Activated T-helper 1 cell treated with anti-CD3 and anti-CD28 coated beads, Interleukin-12 subunit alpha, Interleukin-12 subunit beta, Interleukin-2, Interleukin-4 antibody, amounts not matched to agents 30 ng/mL and 10 ng/mL and 1 ng/mL, durations not matched to agents 14 hours and 24 hours and 36 hours (primary cell): ENCODE results near the gene ACSS3. TPM values are rescaled to one million over a fixed set of nuclear protein-coding genes. Genes with fewer than 3 reads are reported as not detected.

Experiments used
- DNase-seq: peaks from one replicate; pipeline ENCODE4 v3.0.0; 2021; ENCODE audit warnings: low spot score
- H3K27ac Mint-ChIP-seq: one replicate; pipeline ENCODE4 v1.8.0; 2021; ENCODE audit warnings: mild to moderate bottlenecking, mixed read lengths
- H3K27me3 Mint-ChIP-seq: one replicate; pipeline ENCODE4 v1.8.0; 2022; ENCODE audit warnings: mild to moderate bottlenecking, moderate library complexity, mixed read lengths; ENCODE audit not compliant: insufficient read depth
- H3K36me3 Mint-ChIP-seq: one replicate; pipeline ENCODE4 v1.8.0; 2021; ENCODE audit warnings: low read depth, mixed read lengths
- H3K4me1 Mint-ChIP-seq: one replicate; pipeline ENCODE4 v1.8.0; 2021; ENCODE audit warnings: low read depth, mixed read lengths
- H3K4me3 Mint-ChIP-seq: one replicate; pipeline ENCODE4 v1.8.0; 2021; ENCODE audit warnings: mild to moderate bottlenecking, moderate library complexity, mixed read lengths
- H3K9me3 Mint-ChIP-seq: one replicate; pipeline ENCODE4 v1.8.0; 2021; ENCODE audit warnings: mixed read lengths
- intact Hi-C: fragments of 100-400 bp; cut with micrococcal nuclease; formaldehyde crosslinking; loops from one replicate; pipeline ENCODE4 v1.15.1; 2024
- total RNA-seq: library from RNA; stranded (reverse); gene quantifications from 2 replicates; pipeline ENCODE4 v1.2.3, GENCODE V29; 2022

Gene ACSS3
- total RNA-seq, 1 donor from 2014 or later: not detected

DNA sequence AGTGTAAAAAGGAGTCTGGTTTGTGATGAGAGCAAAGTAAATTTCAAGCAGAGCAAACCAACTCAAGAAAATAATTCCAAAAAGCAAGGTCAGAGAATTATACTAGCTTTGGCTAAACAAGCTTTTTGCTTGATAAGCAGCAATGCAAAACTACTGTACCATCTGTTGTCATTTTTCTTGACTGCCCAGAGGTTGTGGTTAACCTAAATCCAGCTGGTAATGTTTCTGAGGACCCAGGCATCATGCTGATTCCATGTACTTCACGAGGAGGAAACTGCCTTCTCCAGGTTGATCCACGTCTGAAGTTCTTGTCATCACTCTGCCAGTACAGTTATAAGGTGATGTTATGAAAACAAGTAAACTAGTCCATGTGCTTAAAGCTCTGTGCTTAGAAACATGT lies 185.2 kb downstream of the ACSS3 start:
- Mint-ChIP-seq H3K36me3 (no peaks in the 10 kb centered on the region), H3K27ac (no peak overlapping the region), H3K27me3 (no peaks in the 10 kb centered on the region), H3K9me3 (peaks cover 3% of the 10 kb centered on the region), H3K4me3 (no peak overlapping the region), H3K4me1 (no peaks in the 10 kb centered on the region)
- no peak for DNase-seq
- intact Hi-C loops: no loop called here

DNA sequence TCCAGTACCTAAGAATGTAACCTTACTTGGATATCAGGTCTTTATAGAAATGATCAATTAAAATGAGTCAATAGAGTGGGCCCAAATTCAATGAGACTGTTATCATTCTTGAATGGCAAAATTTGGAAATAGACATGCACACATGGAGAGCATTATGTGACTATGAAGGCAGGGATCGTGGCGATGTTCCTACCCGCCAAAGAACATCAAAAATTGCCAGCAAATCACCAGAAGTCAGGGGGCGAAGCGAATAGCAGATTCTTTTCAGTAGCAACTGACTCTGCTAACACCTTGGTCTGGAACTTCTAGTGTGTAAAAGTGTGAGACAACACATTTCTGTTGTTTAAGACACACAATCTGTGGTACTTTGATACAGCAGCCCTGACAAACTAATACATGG lies 192.5 kb downstream of the ACSS3 start:
- Mint-ChIP-seq H3K4me3 (no peak overlapping the region), H3K9me3 (no peaks in the 10 kb centered on the region), H3K36me3 (no peaks in the 10 kb centered on the region), H3K27me3 (no peaks in the 10 kb centered on the region), H3K4me1 (no peaks in the 10 kb centered on the region), H3K27ac (no peak overlapping the region)
- intact Hi-C loops: no loop called here
- DNase-seq: no peak

DNA sequence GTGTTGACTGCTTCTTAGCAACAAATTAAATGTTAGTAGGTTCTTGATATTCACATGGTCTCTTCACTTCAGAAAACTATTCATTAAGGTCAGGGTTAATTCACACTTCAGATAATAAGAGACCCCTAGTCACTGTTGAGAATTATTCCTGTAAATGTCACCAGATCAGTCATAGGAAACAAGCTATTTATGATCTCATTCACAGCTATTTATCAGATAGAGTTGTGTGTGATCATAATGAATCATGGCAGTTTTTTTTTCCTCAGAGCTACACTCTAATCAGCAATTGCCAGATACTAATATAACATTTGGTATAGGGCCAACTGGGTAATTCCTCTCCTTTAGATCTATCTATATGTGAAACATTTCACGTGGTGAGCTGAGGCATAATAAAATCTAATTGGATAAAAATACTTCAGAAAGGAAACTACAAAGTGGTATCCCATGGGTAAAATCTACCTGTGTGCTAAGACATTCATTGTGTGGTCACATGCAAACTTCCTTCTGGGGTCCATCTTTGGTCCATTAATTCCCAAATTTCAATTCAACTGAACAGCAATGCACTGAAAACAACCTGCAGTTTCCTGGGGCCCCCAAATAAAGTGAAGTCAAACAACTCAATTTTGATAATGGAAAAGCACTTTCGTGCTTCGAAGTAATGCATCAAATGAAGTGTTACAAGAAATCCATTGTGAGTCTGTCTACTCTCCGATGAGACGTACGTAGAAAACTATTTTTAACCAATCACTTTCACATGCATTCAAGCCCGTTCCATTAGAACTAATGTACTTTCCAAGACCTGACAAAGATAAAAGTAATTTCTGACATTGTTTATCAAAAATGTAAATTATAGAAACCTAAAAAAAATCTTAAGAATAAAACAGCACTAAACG lies 197.0 kb downstream of the ACSS3 start:
- H3K27me3 Mint-ChIP-seq: no peaks in the 10 kb centered on the region
- no peaks in the 10 kb centered on the region for H3K36me3 Mint-ChIP-seq
- no peak overlapping the region for H3K4me3 Mint-ChIP-seq
- no peaks in the 10 kb centered on the region for H3K4me1 Mint-ChIP-seq
- H3K27ac Mint-ChIP-seq: no peak overlapping the region
- no peak for DNase-seq
- H3K9me3 Mint-ChIP-seq: no peaks in the 10 kb centered on the region
- intact Hi-C loops: no loop called here

DNA sequence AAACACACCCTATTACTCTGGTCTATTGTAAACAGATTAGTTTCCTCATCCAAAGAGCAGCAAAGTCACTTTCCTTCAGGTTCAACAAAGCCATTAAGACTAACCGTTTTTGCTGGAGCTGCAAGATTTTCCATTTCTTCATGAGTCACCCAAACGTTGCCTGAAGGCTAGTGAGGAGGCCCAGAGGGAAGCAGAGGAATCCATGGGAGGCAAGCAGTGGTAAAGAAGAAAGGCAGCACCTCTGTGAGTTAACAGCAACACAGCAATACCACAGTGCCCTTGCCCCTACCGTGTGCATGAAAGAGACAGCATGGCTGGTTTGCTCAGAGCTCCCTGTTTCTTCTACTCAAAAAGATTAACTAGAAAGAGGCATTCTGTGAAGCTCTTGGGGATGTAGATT lies 206.3 kb downstream of the ACSS3 start:
- Mint-ChIP-seq H3K36me3 (no peaks in the 10 kb centered on the region), H3K27ac (no peak overlapping the region), H3K27me3 (no peaks in the 10 kb centered on the region), H3K4me3 (no peak overlapping the region), H3K9me3 (no peaks in the 10 kb centered on the region), H3K4me1 (no peaks in the 10 kb centered on the region)
- intact Hi-C loops: no loop called here
- DNase-seq: no peak

DNA sequence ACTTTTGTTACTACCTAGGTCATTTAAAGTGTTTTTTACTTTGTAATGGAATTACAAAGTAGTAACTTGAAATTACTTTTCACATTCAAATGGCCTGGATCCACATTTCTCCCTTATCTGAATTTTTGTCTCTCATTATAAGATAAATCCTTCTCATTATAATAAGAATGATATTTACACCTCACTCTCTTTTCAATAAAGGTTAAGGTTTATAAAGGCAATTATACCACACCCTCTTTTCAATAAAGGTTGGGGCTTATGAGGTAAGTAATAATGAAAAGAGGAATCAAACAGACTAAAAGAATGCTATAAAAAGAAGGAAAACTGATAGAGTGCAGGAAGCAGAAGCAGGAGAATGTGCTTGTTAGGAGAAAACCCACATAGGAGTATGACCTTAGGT lies 210.8 kb downstream of the ACSS3 start:
- H3K9me3 Mint-ChIP-seq: no peaks in the 10 kb centered on the region
- intact Hi-C loops: no loop called here

DNA sequence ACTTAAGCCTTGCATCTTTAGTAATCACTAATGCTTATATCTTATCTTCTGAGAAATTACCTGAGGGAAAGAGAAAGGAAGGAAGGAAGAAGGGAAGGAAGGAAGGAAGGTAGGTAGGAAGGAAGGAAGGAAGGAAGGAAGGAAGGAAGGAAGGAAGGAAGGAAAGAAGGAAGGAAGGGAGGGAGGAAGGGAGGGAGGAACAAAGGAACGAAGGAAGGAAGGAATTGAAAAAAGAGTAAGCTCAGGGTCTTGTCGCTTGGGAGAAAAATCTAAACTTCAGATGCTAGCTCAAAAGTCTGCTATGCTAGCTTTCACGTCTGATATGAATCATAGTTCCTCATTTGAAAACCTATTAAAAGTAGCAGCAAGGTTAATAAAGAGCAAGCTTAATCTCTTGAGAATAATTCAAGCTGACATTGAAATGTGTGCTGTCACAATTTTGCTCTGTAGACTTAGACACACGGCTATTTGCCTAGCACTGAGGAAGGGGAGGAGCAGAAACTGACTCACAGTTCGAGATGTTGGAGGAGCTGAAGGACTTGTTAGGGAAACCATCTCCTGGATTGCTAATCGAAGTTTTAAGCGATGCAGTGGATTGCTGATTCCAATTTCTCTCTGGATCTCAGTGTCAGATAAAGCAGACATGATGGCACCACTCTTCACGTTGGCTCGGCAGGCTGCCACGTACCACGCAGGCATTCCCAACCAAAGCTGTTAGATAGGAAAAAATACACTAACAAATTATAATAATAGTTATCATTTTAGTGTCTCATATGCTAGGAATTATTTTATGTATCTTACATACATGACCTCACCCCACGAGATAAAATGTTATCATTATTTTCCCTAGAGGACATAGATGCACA lies 216.7 kb downstream of the ACSS3 start:
- no peaks in the 10 kb centered on the region for H3K36me3 Mint-ChIP-seq
- intact Hi-C loops: no loop called here
- H3K27me3 Mint-ChIP-seq: no peaks in the 10 kb centered on the region
- no peak overlapping the region for H3K27ac Mint-ChIP-seq
- no peak for DNase-seq
- no peak overlapping the region for H3K4me3 Mint-ChIP-seq
- no peaks in the 10 kb centered on the region for H3K9me3 Mint-ChIP-seq
- no peaks in the 10 kb centered on the region for H3K4me1 Mint-ChIP-seq

More for the DNA sequence above, 210.8 kb downstream of the ACSS3 start:
- Mint-ChIP-seq H3K36me3 (no peaks in the 10 kb centered on the region), H3K27ac (no peak overlapping the region), H3K27me3 (no peaks in the 10 kb centered on the region), H3K4me3 (no peak overlapping the region), H3K4me1 (no peaks in the 10 kb centered on the region)
- no peak for DNase-seq

DNA sequence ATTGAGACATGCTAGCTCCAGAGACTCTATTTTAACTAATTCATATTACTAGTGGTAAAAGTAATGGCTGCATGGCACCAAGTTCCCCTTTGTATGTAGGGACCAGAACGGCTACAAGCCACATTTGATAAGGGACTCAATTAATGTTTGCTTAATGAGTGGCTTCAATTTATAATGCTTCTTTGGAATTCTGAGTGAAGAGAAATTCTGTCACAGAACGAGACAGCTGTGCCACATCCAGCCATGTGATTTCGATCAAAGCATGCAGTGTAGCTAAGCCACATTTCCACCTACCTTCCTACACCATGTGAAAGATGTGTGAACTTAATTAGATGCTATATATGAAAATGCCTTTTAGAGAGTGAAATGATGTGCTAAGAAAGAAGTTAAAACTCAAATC lies 217.4 kb downstream of the ACSS3 start:
- no peak for DNase-seq
- H3K36me3 Mint-ChIP-seq: no peaks in the 10 kb centered on the region
- H3K27ac Mint-ChIP-seq: no peak overlapping the region
- no peak overlapping the region for H3K4me3 Mint-ChIP-seq
- intact Hi-C loops: no loop called here
- H3K9me3 Mint-ChIP-seq: no peaks in the 10 kb centered on the region
- no peaks in the 10 kb centered on the region for H3K27me3 Mint-ChIP-seq
- H3K4me1 Mint-ChIP-seq: no peaks in the 10 kb centered on the region

DNA sequence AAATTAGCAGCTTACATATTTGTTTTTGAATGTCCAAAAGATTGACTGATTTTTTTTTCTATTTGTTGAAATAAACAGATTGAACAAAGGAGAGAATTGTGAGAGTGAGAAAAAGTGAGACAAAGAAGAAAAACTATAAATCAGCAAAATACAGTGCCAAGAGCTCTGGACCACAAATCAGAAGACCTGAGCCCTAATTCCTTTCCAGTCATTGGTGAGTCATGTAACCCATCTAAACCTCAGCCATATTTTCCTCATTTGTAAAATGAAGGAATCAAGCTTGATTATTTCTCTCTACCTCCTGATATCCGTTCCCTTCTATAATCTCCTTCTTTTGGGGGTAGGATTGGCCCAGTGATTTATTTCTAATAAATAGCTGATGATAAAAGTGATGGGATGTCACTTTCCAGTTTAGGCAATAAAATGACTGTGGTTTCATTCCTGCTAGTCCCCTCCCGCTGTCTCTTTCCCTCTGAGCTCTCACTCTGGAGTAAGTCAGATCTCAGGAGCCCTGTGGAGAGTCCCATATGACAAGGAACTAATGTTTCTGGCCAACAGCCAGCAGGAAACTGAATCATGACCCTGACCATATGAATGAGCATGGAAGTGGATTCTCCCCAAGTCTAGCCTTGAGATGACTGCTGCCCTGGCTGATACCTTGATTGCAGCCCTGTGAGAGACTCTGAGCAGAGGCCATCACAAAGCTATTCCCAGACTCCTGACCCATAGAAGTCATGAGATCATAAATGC lies 218.9 kb downstream of the ACSS3 start:
- DNase-seq: no peak
- intact Hi-C loops: no loop called here
- Mint-ChIP-seq H3K36me3 (no peaks in the 10 kb centered on the region), H3K27me3 (no peaks in the 10 kb centered on the region), H3K9me3 (no peaks in the 10 kb centered on the region), H3K27ac (no peak overlapping the region), H3K4me3 (no peak overlapping the region), H3K4me1 (no peaks in the 10 kb centered on the region)

DNA sequence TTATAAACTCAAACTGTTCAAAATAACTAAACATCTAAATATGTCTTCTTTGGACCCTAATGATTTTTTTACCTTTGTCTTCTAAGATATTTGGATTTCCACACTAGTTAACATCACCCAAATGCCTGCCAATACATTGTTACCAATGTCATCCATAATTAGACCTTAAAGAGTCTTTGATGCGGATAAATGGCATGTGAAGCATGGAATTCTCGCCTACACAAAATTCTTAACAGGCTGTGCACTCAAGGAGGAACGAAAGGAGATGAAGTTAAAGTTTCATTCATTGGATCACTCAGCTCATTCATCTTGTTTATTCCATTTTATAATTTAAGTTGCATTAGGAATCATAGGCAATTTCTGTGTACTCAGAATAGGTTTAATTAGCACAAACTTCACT lies 219.7 kb downstream of the ACSS3 start:
- no peaks in the 10 kb centered on the region for H3K9me3 Mint-ChIP-seq
- no peak overlapping the region for H3K4me3 Mint-ChIP-seq
- no peaks in the 10 kb centered on the region for H3K4me1 Mint-ChIP-seq
- H3K36me3 Mint-ChIP-seq: no peaks in the 10 kb centered on the region
- H3K27me3 Mint-ChIP-seq: no peaks in the 10 kb centered on the region
- no peak overlapping the region for H3K27ac Mint-ChIP-seq
- DNase-seq: no peak
- intact Hi-C loops: no loop called here

DNA sequence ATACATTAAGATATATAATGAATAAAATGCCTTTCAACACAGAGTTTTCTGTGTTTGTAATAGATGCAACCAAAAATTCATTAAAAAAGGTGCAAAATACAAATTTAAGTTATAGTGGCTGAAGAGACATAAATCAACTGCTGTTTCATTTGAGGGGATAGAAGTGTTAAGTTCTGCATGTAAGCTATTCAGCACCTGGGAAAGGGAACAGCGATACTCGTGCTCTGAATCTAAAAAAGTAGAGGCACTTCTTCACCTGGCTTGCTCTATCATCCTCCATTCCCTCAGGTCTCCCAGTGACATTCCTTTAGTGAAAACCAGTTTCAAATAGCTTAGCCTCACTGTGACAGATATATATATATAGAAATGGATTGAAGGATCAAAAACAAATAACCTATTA lies 222.6 kb downstream of the ACSS3 start:
- H3K36me3 Mint-ChIP-seq: no peaks in the 10 kb centered on the region
- H3K27me3 Mint-ChIP-seq: no peaks in the 10 kb centered on the region
- DNase-seq: no peak
- H3K27ac Mint-ChIP-seq: no peak overlapping the region
- no peaks in the 10 kb centered on the region for H3K4me1 Mint-ChIP-seq
- intact Hi-C loops: no loop called here
- no peak overlapping the region for H3K4me3 Mint-ChIP-seq
- H3K9me3 Mint-ChIP-seq: no peaks in the 10 kb centered on the region

DNA sequence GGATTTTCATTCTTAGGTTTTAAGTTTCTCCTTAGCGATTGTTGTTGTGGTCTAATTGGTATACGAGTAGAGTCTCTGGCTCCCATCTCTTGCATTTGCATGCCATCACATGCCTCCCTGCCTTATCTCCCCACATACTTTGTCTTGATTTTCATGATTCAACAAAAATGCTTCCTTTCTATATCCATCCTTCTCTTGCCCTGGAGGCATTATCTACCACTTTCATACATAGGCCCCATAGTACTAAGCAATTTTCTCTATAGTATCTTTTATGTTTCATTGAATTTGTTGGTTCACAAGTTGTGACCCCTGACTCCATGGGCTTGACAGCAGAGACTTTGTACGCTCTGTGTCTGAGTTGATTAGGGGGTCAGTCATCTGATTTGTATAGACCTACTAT lies 226.1 kb downstream of the ACSS3 start:
- Mint-ChIP-seq H3K4me3 (no peak overlapping the region), H3K27ac (no peak overlapping the region), H3K36me3 (no peaks in the 10 kb centered on the region), H3K27me3 (no peaks in the 10 kb centered on the region), H3K9me3 (no peaks in the 10 kb centered on the region), H3K4me1 (no peaks in the 10 kb centered on the region)
- intact Hi-C loops: no loop called here
- no peak for DNase-seq
